Astrocyte (in vitro differentiated cells and primary cell): ENCODE results near the gene DAZAP1. TPM values are rescaled to one million over a fixed set of nuclear protein-coding genes. Genes with fewer than 3 reads are reported as not detected.

Experiments
- DNase-seq: peaks from one replicate; pipeline ENCODE4 v3.0.0-alpha.2; 2010; ENCODE audit warnings: low read depth
- FAIRE-seq: peaks from 2 replicates; lab custom pipeline; 2011; peaks lifted over from hg19 to GRCh38; lab: Jason Lieb, UNC
- H2AFZ ChIP-seq: 2 replicates; pipeline ENCODE4 v1.6.0; 2012; ENCODE audit warnings: low read depth, low read length, inconsistent platforms
- H3K27ac ChIP-seq: 2 replicates; pipeline ENCODE4 v1.5.1; 2011; ENCODE audit warnings: low read depth, low read length, inconsistent platforms
- H3K27me3 ChIP-seq: 2 replicates; pipeline ENCODE4 v1.6.0; 2011; ENCODE audit warnings: low read length, inconsistent platforms; ENCODE audit not compliant: insufficient read depth
- H3K36me3 ChIP-seq: 2 replicates; pipeline ENCODE4 v1.5.1; 2011; ENCODE audit warnings: low read length, inconsistent platforms; ENCODE audit not compliant: insufficient read depth
- H3K4me1 ChIP-seq: 2 replicates; pipeline ENCODE4 v1.5.1; 2011; ENCODE audit warnings: low read length, inconsistent platforms; ENCODE audit not compliant: insufficient read depth
- H3K4me2 ChIP-seq: 2 replicates; pipeline ENCODE4 v1.6.0; 2012; ENCODE audit warnings: low read length, inconsistent platforms
- H3K4me3 ChIP-seq: 2 replicates; pipeline ENCODE4 v1.5.1; 2011; ENCODE audit warnings: low read depth, mild to moderate bottlenecking, low read length, inconsistent platforms; ENCODE audit not compliant: insufficient read depth
- H3K79me2 ChIP-seq: 2 replicates; pipeline ENCODE4 v1.6.0; 2012; ENCODE audit warnings: mild to moderate bottlenecking, low read length, inconsistent platforms; ENCODE audit not compliant: insufficient read depth
- H3K9ac ChIP-seq: 2 replicates; pipeline ENCODE4 v1.6.0; 2012; ENCODE audit warnings: mild to moderate bottlenecking, low read length, inconsistent platforms
- H3K9me3 ChIP-seq: 2 replicates; pipeline ENCODE4 v1.5.1; 2012; ENCODE audit warnings: low read depth, mild to moderate bottlenecking, low read length, inconsistent platforms; ENCODE audit not compliant: insufficient read depth
- H4K20me1 ChIP-seq: 2 replicates; pipeline ENCODE4 v1.6.0; 2012; ENCODE audit warnings: low read length, inconsistent platforms; ENCODE audit not compliant: insufficient read depth
- H3K27ac Mint-ChIP-seq: one replicate; pipeline ENCODE4 v1.8.0; 2021; ENCODE audit warnings: mild to moderate bottlenecking, mixed read lengths; ENCODE audit not compliant: unreplicated experiment
- H3K27me3 Mint-ChIP-seq: one replicate; pipeline ENCODE4 v1.8.0; 2021; ENCODE audit warnings: low read depth, mixed read lengths; ENCODE audit not compliant: unreplicated experiment
- H3K36me3 Mint-ChIP-seq: one replicate; pipeline ENCODE4 v1.8.0; 2021; ENCODE audit warnings: low read depth, mixed read lengths; ENCODE audit not compliant: unreplicated experiment
- H3K4me1 Mint-ChIP-seq: one replicate; pipeline ENCODE4 v1.8.0; 2021; ENCODE audit warnings: low read depth, mixed read lengths; ENCODE audit not compliant: unreplicated experiment
- H3K4me3 Mint-ChIP-seq: one replicate; pipeline ENCODE4 v1.8.0; 2021; ENCODE audit warnings: mild to moderate bottlenecking, moderate library complexity, mixed read lengths; ENCODE audit not compliant: unreplicated experiment
- H3K9me3 Mint-ChIP-seq: one replicate; pipeline ENCODE4 v1.8.0; 2021; ENCODE audit warnings: mild to moderate bottlenecking, mixed read lengths; ENCODE audit not compliant: unreplicated experiment
- EZH2 ChIP-seq: IDR thresholded peaks from 2 replicates; pipeline ENCODE4 v1.6.1; 2012; ENCODE audit warnings: mild to moderate bottlenecking, low read length, inconsistent platforms; ENCODE audit not compliant: insufficient read depth
- total RNA-seq: library from RNA; stranded (reverse); gene quantifications from 2 replicates; pipeline ENCODE4 v1.2.1, GENCODE V29; 2021
- TF ChIP-seq, protein P1 (sequence below): IDR thresholded peaks from 2 replicates; pipeline ENCODE4 v1.5.1; 2011; ENCODE audit warnings: low read depth, mild to moderate bottlenecking, inconsistent platforms, low read length, moderate library complexity; ENCODE audit not compliant: insufficient read depth

DAZAP1 gene
- total RNA-seq, 1 donor from 2014 or later: 108 TPM

DNA sequence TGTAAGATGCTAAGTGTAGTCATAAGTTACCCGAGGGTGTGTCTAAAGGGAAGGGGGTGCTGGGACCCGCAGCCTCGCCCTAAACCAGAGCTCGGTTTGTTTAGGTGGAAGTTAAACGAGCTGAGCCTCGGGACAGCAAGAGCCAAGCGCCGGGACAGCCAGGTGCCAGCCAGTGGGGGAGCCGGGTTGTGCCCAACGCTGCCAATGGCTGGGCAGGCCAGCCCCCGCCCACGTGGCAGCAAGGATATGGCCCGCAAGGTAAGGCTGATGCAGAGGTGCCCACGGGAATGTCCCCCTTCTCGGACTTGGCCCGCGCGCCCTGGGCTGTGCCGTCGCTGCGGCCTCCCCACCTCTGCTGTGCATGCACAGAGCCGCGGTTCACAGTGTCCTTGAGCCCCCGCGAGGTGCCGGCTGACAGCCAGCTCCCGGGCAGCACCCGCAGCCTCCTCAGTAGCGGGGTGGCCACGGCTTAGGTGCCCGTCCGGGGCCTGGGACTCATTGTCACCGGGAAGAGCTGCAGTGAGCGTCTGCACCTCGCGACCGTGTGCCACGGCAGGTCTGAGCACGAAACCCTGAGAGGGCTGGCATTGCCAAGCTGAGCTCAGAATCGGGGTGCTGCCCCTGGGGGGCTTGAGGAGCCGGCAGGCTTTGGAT, 21.5 kb downstream of the DAZAP1 start:
- Mint-ChIP-seq H3K36me3 (peaks cover 6% of the 10 kb centered on the region), H3K4me3 (no peak overlapping the region), H3K27me3 (no peaks in the 10 kb centered on the region), H3K4me1 (no peaks in the 10 kb centered on the region), H3K9me3 (no peaks in the 10 kb centered on the region), H3K27ac (no peak overlapping the region)
- Histone ChIP-seq H3K79me2 (peaks cover 68% of the 10 kb centered on the region), H2AFZ (no peak overlapping the region), H3K9ac (no peak overlapping the region), H3K4me1 (peaks cover 10% of the 10 kb centered on the region), H3K4me2 (no peak overlapping the region), H3K4me3 (no peak overlapping the region), H3K27me3 (no peaks in the 10 kb centered on the region), H4K20me1 (peaks cover 57% of the 10 kb centered on the region), H3K27ac (no peak overlapping the region), H3K36me3 (peaks cover 7% of the 10 kb centered on the region), H3K9me3 (no peaks in the 10 kb centered on the region)
- DNase-seq (no peak), FAIRE-seq (no peak)
- TF ChIP-seq, protein P1, sequence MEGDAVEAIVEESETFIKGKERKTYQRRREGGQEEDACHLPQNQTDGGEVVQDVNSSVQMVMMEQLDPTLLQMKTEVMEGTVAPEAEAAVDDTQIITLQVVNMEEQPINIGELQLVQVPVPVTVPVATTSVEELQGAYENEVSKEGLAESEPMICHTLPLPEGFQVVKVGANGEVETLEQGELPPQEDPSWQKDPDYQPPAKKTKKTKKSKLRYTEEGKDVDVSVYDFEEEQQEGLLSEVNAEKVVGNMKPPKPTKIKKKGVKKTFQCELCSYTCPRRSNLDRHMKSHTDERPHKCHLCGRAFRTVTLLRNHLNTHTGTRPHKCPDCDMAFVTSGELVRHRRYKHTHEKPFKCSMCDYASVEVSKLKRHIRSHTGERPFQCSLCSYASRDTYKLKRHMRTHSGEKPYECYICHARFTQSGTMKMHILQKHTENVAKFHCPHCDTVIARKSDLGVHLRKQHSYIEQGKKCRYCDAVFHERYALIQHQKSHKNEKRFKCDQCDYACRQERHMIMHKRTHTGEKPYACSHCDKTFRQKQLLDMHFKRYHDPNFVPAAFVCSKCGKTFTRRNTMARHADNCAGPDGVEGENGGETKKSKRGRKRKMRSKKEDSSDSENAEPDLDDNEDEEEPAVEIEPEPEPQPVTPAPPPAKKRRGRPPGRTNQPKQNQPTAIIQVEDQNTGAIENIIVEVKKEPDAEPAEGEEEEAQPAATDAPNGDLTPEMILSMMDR: no peak
- TF ChIP-seq EZH2: no peak

DNA sequence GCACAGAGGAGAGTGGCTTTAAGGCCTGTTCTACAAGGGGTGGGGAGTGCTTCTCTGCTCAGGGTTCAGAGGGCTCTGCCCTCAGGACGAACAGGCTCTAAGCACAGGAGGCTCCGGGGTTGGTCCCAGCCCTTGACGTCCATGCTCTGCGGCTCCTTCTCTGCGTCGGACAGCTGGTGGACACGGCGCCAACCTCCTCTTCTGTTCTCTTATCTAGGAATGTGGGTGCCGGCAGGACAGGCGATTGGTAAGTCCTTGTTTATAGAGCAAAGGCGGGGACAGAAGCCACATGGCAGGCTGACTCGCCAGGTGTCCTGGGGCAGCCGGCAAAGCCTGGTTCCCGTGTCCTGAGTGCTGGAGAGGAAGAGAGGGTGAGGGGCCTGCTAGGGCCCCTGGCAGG, 22.4 kb downstream of the DAZAP1 start:
- no peak for FAIRE-seq
- DNase-seq: no peak
- Histone ChIP-seq H2AFZ (no peak overlapping the region), H3K4me2 (no peak overlapping the region), H3K9ac (no peak overlapping the region), H3K9me3 (no peaks in the 10 kb centered on the region), H3K27ac (no peak overlapping the region), H3K27me3 (no peaks in the 10 kb centered on the region), H4K20me1 (peaks cover 55% of the 10 kb centered on the region), H3K4me1 (peaks cover 10% of the 10 kb centered on the region), H3K4me3 (no peak overlapping the region), H3K79me2 (peaks cover 61% of the 10 kb centered on the region), H3K36me3 (peaks cover 7% of the 10 kb centered on the region)
- H3K9me3 Mint-ChIP-seq: no peaks in the 10 kb centered on the region
- no peak overlapping the region for H3K27ac Mint-ChIP-seq
- no peak overlapping the region for H3K4me3 Mint-ChIP-seq
- no peaks in the 10 kb centered on the region for H3K27me3 Mint-ChIP-seq
- H3K4me1 Mint-ChIP-seq: no peaks in the 10 kb centered on the region
- H3K36me3 Mint-ChIP-seq: peaks cover 6% of the 10 kb centered on the region
- TF ChIP-seq EZH2: no peak

DNA sequence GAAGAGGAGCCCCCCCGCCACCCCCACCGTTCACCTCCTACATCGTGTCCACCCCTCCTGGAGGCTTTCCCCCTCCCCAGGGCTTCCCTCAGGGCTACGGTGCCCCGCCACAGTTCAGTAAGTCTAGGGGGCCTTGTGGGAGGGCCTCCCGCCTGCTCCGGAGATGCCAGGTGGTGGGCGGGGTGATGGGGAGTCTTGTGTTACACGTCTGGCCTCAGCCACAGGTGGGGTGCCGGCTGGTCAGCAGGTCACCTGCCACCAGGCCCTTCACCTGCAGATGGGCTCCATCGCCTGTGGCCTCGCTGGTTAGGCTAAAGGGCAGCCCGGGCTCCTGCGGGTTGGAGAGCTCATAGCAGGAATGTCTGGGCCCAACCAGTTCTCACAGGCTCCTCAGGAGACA, 22.9 kb downstream of the DAZAP1 start:
- H3K27ac Mint-ChIP-seq: no peak overlapping the region
- H3K79me2 ChIP-seq: peaks cover 56% of the 10 kb centered on the region
- H3K27me3 Mint-ChIP-seq: no peaks in the 10 kb centered on the region
- H3K4me3 ChIP-seq: no peak overlapping the region
- peaks cover 6% of the 10 kb centered on the region for H3K36me3 Mint-ChIP-seq
- no peaks in the 10 kb centered on the region for H3K9me3 Mint-ChIP-seq
- no peak for TF ChIP-seq EZH2
- TF ChIP-seq, protein P1: no peak
- no peaks in the 10 kb centered on the region for H3K27me3 ChIP-seq
- peaks cover 53% of the 10 kb centered on the region for H4K20me1 ChIP-seq
- H3K4me1 Mint-ChIP-seq: no peaks in the 10 kb centered on the region
- peaks cover 8% of the 10 kb centered on the region for H3K36me3 ChIP-seq
- peaks cover 5% of the 10 kb centered on the region for H3K4me1 ChIP-seq
- no peaks in the 10 kb centered on the region for H3K9me3 ChIP-seq
- no peak for FAIRE-seq
- no peak overlapping the region for H2AFZ ChIP-seq
- H3K27ac ChIP-seq: no peak overlapping the region
- DNase-seq: no peak
- no peak overlapping the region for H3K9ac ChIP-seq
- no peak overlapping the region for H3K4me3 Mint-ChIP-seq
- no peak overlapping the region for H3K4me2 ChIP-seq
